IPS DF 19.7 (cell line): ENCODE data around the gene RPL39L.
"Not testable (repeated sequence)": the region's sequence is repeated elsewhere in the genome, so short reads cannot be mapped to it uniquely, and the experiment has no call there.

Experiments used
- DNase-seq: peaks from one replicate; pipeline ENCODE4 v3.0.0-alpha.2; 2013; ENCODE audit warnings: low read depth, low spot score

RPL39L gene

DNA sequence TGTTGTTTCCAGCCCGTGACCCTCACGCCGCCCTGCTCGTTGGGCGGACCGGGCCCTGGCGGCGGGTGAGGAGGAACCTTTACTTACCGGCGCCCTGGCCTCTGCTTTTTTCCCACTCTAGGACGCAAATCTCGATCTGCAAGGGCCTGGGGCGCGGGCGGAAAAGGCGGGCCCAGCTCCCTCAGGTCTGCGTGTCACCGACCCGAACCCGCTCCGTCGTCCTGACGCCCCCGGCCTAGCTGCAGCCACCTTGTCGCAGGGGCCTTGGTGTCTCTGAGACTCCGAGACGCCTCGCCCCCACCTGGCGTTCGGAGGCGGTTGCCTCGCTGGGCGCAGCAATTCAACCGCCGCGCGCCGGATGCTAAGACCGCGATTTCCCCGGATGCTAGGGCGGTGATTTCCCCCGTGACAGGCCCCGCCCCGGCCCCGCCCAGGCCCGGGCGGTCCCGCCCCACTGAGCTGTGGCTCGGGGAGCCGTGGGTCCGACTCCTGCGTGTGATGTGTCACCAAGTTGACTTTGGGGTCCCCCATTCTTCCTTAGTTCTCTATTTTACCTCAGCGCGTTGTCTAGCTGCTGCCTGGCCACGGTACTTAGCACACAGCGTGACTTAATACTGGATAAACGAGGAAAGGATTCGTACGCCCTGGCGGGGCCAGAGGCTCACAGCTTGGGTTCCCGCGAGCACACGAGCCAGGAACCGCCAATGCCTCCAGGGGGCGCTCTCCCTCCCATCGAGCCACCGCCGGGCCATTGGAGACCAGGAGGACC, at the start of gene RPL39L:
TSS of gene RPL39L (minus strand) at position 371 of the 769 bp plus-strand sequence. CDS start 18,196 bp downstream, outside the sequence.
- peak; percentile 63 for DNase-seq

- DNase-seq, result no peak
Measured at GRCh38 chr3:187188931-187189330, 49.6 kb upstream of the RPL39L start.

GRCh38 chr3:187186801-187187421, 47.6 kb upstream of the RPL39L start:
- no peak for DNase-seq

DNA sequence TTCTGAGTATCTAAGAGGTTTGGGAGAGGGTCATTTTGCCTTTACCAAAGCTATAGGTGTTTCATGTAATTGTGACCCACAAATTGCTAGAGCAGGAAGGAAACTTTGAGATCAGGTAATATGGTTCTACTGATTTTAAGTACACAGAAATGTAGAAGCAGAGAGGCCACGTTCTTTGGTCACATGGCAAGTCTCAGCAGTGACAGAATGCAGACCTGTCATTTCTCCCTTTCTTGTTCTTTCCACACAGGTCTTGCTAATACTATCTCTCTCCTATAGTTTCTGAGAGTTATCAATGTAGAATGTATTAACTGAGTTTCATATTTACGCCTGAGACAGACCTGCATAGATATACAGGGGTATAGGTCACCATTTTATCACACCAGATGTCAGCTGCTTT, 47.1 kb upstream of the RPL39L start:
- DNase-seq, result no peak

- DNase-seq, result peak; percentile 96
Measured at GRCh38 chr3:187185759-187186158, 46.5 kb upstream of the RPL39L start.

DNA sequence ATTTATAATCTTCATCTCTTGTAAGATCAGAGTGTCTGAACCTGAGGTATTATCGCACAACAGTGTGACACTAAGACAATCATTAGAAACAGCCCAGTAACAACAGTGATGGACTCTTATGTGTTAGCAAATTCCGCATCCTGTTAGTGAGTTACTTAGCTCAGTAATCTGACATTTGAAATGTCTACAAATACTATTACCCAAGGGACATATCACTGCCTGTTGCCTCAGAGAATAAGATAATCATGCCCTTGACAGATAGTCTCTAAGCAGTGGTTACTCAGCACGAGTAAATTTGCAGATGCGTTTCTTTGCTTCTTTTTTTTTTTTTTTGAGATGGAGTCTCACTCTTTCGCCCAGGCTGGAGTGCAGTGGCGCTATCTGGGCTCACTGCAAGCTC, 44.6 kb upstream of the RPL39L start:
- no peak for DNase-seq

- DNase-seq, result no peak
Measured at GRCh38 chr3:187183210-187183862, 44.0 kb upstream of the RPL39L start.

GRCh38 chr3:187181454-187182170, 42.3 kb upstream of the RPL39L start:
- DNase-seq, result no peak

DNA sequence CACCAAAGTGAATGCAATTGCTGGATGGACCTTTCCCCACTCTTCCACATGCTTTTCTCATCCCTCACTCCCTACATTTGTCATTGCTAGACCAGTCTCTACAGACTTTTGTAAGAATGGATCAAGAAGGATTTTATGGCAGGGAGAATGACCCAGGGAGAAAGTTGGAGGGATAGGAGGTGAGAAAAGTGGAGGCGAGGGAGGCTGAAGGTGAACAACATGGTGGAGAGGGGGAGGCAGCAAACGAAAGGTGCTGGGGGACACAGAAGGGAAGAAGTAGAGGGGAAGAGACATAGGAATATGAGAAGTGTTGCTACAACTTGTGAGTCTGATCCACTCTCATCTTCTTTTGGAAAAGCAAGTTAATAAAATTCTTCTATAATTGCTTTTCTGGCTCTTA, 33.6 kb upstream of the RPL39L start:
- DNase-seq, result no peak

DNA sequence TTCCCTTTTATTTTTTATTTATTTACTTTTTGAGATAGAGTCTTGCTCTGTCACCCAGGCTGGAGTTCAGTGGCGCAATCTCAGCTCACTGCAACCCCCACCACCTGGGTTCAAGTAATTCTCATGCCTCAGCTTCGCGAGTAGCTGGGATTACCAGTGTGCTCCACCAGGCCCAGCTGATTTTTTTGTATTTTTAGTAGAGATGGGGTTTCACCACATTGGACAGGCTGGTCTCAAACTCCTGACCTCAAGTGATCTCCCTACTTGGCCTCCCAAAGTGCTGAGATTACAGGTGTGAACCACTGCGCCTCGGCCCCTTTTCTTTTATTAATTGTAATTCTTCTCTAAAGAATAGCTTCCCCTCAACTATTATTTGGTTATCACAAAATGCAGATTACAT, 31.6 kb upstream of the RPL39L start:
- not testable (repeated sequence) for DNase-seq

GRCh38 chr3:187169231-187169960, 30.1 kb upstream of the RPL39L start:
- no peak for DNase-seq

GRCh38 chr3:187167777-187168176, 28.5 kb upstream of the RPL39L start:
- DNase-seq, result no peak

- no peak for DNase-seq
Measured at GRCh38 chr3:187166750-187167149, 27.5 kb upstream of the RPL39L start.

DNA sequence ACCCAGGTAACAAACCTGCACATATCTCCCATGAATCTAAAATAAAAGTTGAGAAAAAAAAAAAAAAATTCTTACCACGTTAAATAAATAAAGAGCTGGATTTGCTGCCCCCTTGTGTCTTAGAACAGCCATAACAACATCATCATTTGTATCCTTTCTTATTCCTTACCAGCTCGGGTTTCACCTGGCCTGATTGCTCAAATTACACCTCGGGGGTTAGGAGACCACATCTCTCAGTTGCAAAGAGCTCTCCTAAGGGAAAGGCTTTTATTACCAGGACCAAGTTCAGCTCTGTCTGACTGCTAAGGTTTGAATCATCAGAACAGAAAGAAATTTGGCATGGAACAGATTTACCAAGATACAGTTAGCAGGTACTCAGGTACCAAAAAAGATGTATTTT, 25.8 kb upstream of the RPL39L start:
- DNase-seq, result no peak

- no peak for DNase-seq
Measured at GRCh38 chr3:187162265-187162953, 23.1 kb upstream of the RPL39L start.

DNA sequence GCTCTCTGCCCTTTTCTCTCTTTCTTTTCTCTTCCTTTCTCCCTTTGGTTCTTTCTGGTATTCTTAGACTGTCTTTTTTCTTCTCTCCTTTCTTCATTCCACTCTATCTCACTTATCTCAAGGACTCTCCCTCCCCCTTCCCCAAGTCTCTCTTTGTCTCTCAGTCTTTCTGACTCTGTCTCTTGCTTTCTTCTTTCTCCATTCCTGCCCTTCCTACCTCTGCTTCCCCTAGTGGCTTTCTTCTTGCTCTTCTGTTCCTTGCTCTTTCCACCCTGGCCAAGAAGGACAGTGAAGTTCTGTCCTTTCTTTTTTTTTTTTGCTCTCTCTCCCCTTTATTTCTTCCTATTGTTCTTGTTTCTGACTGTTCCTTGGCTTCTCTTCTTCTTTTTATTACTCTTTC, 22.3 kb upstream of the RPL39L start:
- DNase-seq, result no peak

DNA sequence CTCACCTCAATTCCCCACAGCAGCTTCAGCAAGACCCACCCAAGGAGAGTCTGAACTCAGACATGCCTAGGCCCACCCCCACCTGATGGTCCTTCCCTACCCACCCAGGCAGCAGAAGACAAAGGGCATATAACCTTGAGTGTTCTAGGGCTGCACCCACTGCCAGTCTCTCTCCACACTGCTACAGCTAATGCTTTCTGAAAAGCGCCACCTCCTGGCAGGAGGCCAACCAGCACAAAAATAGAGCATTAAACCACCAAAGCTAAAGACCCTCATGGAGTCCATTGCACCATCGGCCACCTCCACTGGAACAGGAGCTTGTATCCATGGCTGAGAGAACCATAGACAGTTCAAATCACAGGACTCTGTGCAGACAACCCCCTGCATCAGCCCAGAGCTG, 11.3 kb upstream of the RPL39L start:
- DNase-seq, result no peak

DNA sequence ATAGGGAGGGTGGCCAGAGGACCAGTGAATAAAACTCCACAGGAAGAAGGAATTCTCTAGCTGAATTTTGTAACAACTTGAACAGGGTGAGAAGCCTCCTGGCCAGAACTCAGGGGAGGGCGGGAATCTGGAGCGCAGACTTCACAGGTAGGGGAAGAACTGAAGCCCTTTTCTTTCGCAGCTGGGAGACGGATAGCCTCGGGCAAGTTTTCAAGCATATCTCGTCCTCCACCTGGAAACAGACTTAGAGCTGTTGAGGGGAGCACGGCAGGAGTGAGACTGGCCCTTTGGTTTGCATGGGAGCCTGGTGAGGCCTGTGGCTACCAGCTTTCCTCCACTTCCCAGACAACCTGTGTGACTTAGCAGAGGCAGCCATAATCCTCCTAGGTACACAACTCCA, 10.9 kb upstream of the RPL39L start:
- DNase-seq, result no peak

DNA sequence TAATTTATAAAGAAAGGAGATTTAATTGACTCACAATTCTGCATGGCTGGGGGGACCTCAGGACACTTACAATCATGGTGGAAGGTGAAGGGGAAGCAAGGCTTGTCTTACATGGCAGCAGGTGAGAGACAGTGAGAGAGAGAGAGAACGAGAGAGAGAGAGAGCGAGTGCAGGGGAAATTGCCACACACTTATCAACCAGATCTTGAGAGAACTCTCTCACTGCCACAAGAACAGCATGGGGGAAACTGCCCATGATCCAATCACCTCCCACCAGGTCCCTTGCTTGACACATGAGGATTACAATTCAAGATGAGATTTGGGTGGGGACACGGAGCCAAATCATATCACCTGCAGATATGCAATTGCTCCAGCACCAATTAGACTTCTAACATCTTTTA, 7.1 kb upstream of the RPL39L start:
- no peak for DNase-seq

GRCh38 chr3:187145149-187145895, 6.0 kb upstream of the RPL39L start:
- no peak for DNase-seq
